H1 (cell line): Measurements from ENCODE around the gene GRP. TPM values are rescaled to one million over a fixed set of nuclear protein-coding genes. Genes with fewer than 3 reads are reported as not detected.

ENCODE experiments used
- CTCF ChIA-PET: fragments of 300-600 bp; sonication (Branson Sonifier 250); formaldehyde crosslinking; loops from one replicate; lab custom pipeline; 2021; ENCODE audit not compliant: partially characterized antibody; lab: Charles Lee
- POLR2A ChIA-PET: fragments of 300-600 bp; sonication (Branson Sonifier 250); formaldehyde crosslinking; loops from one replicate; lab custom pipeline; 2021; ENCODE audit warnings: inconsistent platforms; ENCODE audit not compliant: partially characterized antibody; lab: Charles Lee
- DNase-seq, 2 experiments: peaks; one replicate each; pipeline versions ENCODE4 v3.0.0 to v3.0.0-alpha.2; 2010 to 2022; ENCODE audit warnings: low spot score in 2 of 2, low read depth in 1 of 2, mixed read lengths in 1 of 2
- FAIRE-seq: peaks from 2 replicates; lab custom pipeline; 2011; peaks lifted over from hg19 to GRCh38; lab: Jason Lieb, UNC
- H2AFZ ChIP-seq: 2 replicates; pipeline ENCODE4 v1.8.1; 2012; ENCODE audit warnings: low read length, inconsistent platforms
- H2AK5ac ChIP-seq: 2 replicates; pipeline ENCODE4 v1.6.1; 2013; ENCODE audit warnings: low read depth, low read length
- H2BK120ac ChIP-seq: replicated peaks from 2 replicates; pipeline ENCODE3; 2013; ENCODE audit warnings: low read depth, low read length, inconsistent platforms
- H2BK12ac ChIP-seq: 2 replicates; pipeline ENCODE4 v1.6.1; 2013; ENCODE audit warnings: low read depth, low read length
- H2BK15ac ChIP-seq: 2 replicates; pipeline ENCODE4 v1.6.1; 2013; ENCODE audit warnings: low read length
- H2BK20ac ChIP-seq: 2 replicates; pipeline ENCODE4 v1.6.1; 2013; ENCODE audit warnings: low read length
- H2BK5ac ChIP-seq: 2 replicates; pipeline ENCODE4 v1.6.1; 2013; ENCODE audit warnings: low read depth, low read length
- H3K14ac ChIP-seq: 2 replicates; pipeline ENCODE4 v1.6.1; 2013; ENCODE audit warnings: inconsistent platforms; ENCODE audit not compliant: insufficient read length
- H3K18ac ChIP-seq: 2 replicates; pipeline ENCODE4 v1.6.1; 2013; ENCODE audit warnings: low read length; ENCODE audit errors: extremely low read depth
- H3K23ac ChIP-seq: 2 replicates; pipeline ENCODE4 v1.6.1; 2013; ENCODE audit warnings: inconsistent platforms; ENCODE audit not compliant: insufficient read length
- H3K23me2 ChIP-seq: 2 replicates; pipeline ENCODE4 v1.6.1; 2013; ENCODE audit warnings: low read depth, low read length
- H3K27ac ChIP-seq: 2 replicates; pipeline ENCODE4 v1.6.1; 2011; ENCODE audit warnings: low read depth, low read length, inconsistent platforms
- H3K27me3 ChIP-seq, 4 experiments: replicated peaks in 1 of 4; 1 replicate in 1 of 4; 2 replicates in 3 of 4; pipeline versions ENCODE4 v1.6.1 to v1.8.1; 2011 to 2013; ENCODE audit warnings: low read length in 3 of 4, mild to moderate bottlenecking in 3 of 4, inconsistent platforms in 2 of 4, mixed read lengths in 2 of 4, moderate library complexity in 1 of 4; ENCODE audit not compliant: control insufficient read depth in 3 of 4, insufficient read depth in 3 of 4; ENCODE audit errors: extremely low read depth in 1 of 4
- H3K36me3 ChIP-seq, 4 experiments: 2 replicates each; pipeline versions ENCODE4 v1.6.1 to v1.8.1; 2011 to 2013; ENCODE audit warnings: mild to moderate bottlenecking in 4 of 4, low read length in 3 of 4, moderate library complexity in 2 of 4, control low read depth in 1 of 4, inconsistent platforms in 1 of 4; ENCODE audit not compliant: insufficient read depth in 4 of 4, control insufficient read depth in 2 of 4
- H3K4ac ChIP-seq: replicated peaks from 2 replicates; pipeline ENCODE3; 2013; ENCODE audit warnings: low read length, low read depth, mixed read lengths, inconsistent platforms; ENCODE audit not compliant: insufficient read length
- H3K4me1 ChIP-seq, 4 experiments: replicated peaks in 1 of 4; 1 replicate in 1 of 4; 2 replicates in 3 of 4; pipeline versions ENCODE4 v1.6.1 to v1.8.1; 2011 to 2013; ENCODE audit warnings: low read length in 3 of 4, inconsistent platforms in 2 of 4, mixed read lengths in 1 of 4; ENCODE audit not compliant: insufficient read depth in 4 of 4, control insufficient read depth in 3 of 4
- H3K4me2 ChIP-seq, 2 experiments: 2 replicates each; pipeline versions ENCODE4 v1.6.1 to v1.8.1; 2011 to 2013; ENCODE audit warnings: low read depth in 2 of 2, low read length in 2 of 2, control low read depth in 1 of 2, inconsistent platforms in 1 of 2, mild to moderate bottlenecking in 1 of 2; ENCODE audit not compliant: insufficient read depth in 1 of 2
- H3K4me3 ChIP-seq, 4 experiments: fragments of 200-600, 300-600 bp in 1 of 4; sonication (generic), shearing (Covaris generic), sonication (Bioruptor Twin) in 1 of 4; 2 replicates each; pipeline versions ENCODE4 v1.5.1 to v1.8.1; 2011 to 2016; ENCODE audit warnings: low read length in 4 of 4, low read depth in 3 of 4, control low read depth in 2 of 4, inconsistent platforms in 2 of 4, mild to moderate bottlenecking in 2 of 4, mixed read lengths in 1 of 4, moderate library complexity in 1 of 4; ENCODE audit not compliant: insufficient read depth in 2 of 4; ENCODE audit errors: extremely low read depth in 1 of 4
- H3K56ac ChIP-seq: replicated peaks from 2 replicates; pipeline ENCODE3; 2013; ENCODE audit warnings: low read depth, mild to moderate bottlenecking, mixed read lengths, low read length, inconsistent platforms; ENCODE audit not compliant: insufficient read length
- H3K79me1 ChIP-seq: 2 replicates; pipeline ENCODE4 v1.6.1; 2013; ENCODE audit warnings: low read depth, low read length, control low read depth
- H3K79me2 ChIP-seq, 2 experiments: 2 replicates each; pipeline versions ENCODE4 v1.6.1 to v1.8.1; 2012 to 2013; ENCODE audit warnings: low read length in 2 of 2, mild to moderate bottlenecking in 2 of 2, inconsistent platforms in 1 of 2; ENCODE audit not compliant: insufficient read depth in 2 of 2, control insufficient read depth in 1 of 2
- H3K9ac ChIP-seq, 4 experiments: replicated peaks in 1 of 4; 1 replicate in 1 of 4; 2 replicates in 3 of 4; pipeline versions ENCODE4 v1.6.1 to v1.8.1; 2011 to 2013; ENCODE audit warnings: low read depth in 3 of 4, low read length in 3 of 4, control low read depth in 2 of 4, mild to moderate bottlenecking in 2 of 4, moderate library complexity in 2 of 4, inconsistent platforms in 1 of 4; ENCODE audit errors: extremely low read depth in 1 of 4
- H3K9me3 ChIP-seq, 2 experiments: 2 replicates each; pipeline versions ENCODE4 v1.6.1 to v1.8.1; 2012 to 2013; ENCODE audit warnings: mild to moderate bottlenecking in 2 of 2, moderate library complexity in 2 of 2, control low read depth in 1 of 2, inconsistent platforms in 1 of 2, low read depth in 1 of 2, low read length in 1 of 2, mixed read lengths in 1 of 2; ENCODE audit not compliant: insufficient read depth in 2 of 2
- H4K20me1 ChIP-seq, 2 experiments: replicated peaks in 1 of 2; 2 replicates each; pipeline versions ENCODE3 to v1.8.1; 2011 to 2013; ENCODE audit warnings: inconsistent platforms in 2 of 2, low read length in 2 of 2, mild to moderate bottlenecking in 1 of 2; ENCODE audit not compliant: insufficient read depth in 2 of 2, control insufficient read depth in 1 of 2
- H4K5ac ChIP-seq: 2 replicates; pipeline ENCODE4 v1.6.1; 2013; ENCODE audit warnings: low read length, low read depth, mixed read lengths, inconsistent platforms; ENCODE audit not compliant: insufficient read length
- H4K8ac ChIP-seq: 2 replicates; pipeline ENCODE4 v1.8.0; 2013; ENCODE audit warnings: mild to moderate bottlenecking, moderate library complexity, low read length, inconsistent platforms; ENCODE audit not compliant: insufficient read depth; ENCODE audit errors: extremely low read depth
- H4K91ac ChIP-seq: replicated peaks from 2 replicates; pipeline ENCODE3; 2013; ENCODE audit warnings: low read length, mixed read lengths, inconsistent platforms; ENCODE audit not compliant: insufficient read length
- CBX8 ChIP-seq: fragments of 300-800, 300-1000 bp; sonication (generic); IDR thresholded peaks from 2 replicates; pipeline ENCODE4 v1.7.1; 2016; ENCODE audit warnings: low read depth, low read length, borderline replicate concordance
- CTBP2 ChIP-seq: IDR thresholded peaks from 2 replicates; pipeline ENCODE4 v1.7.0; 2011; ENCODE audit warnings: borderline replicate concordance, mild to moderate bottlenecking, moderate library complexity, mixed read lengths, low read length; ENCODE audit not compliant: insufficient read depth, insufficient read length
- EGR1 ChIP-seq: IDR thresholded peaks from 2 replicates; pipeline ENCODE4 v1.6.1; 2011; ENCODE audit warnings: low read depth, low read length, borderline replicate concordance
- KDM5A ChIP-seq: fragments of 200-600 bp; IDR thresholded peaks from 2 replicates; pipeline ENCODE4 v1.7.1; 2012; ENCODE audit warnings: mild to moderate bottlenecking, low read length, inconsistent platforms, mixed read lengths
- NRF1 ChIP-seq: IDR thresholded peaks from 2 replicates; pipeline ENCODE4 v1.6.1; 2011; ENCODE audit warnings: mild to moderate bottlenecking, low read depth, low read length, improper control_type of control experiment
- RFX5 ChIP-seq: IDR thresholded peaks from 2 replicates; pipeline ENCODE4 v1.6.1; 2011; ENCODE audit warnings: low read depth, low read length, improper control_type of control experiment, borderline replicate concordance
- RNF2 ChIP-seq: fragments of 200-900, 300-1000 bp; sonication (generic); IDR thresholded peaks from 2 replicates; pipeline ENCODE4 v1.7.1; 2016; ENCODE audit warnings: borderline replicate concordance, low read depth, mild to moderate bottlenecking, antibody characterized with exemption, low read length; ENCODE audit not compliant: poor library complexity, severe bottlenecking; ENCODE audit errors: missing control alignments
- TAF7 ChIP-seq: optimal IDR thresholded peaks from 2 replicates; pipeline ENCODE3; 2011; ENCODE audit warnings: low read depth, mild to moderate bottlenecking, inconsistent platforms, low read length, moderate library complexity, borderline replicate concordance
- WGBS, 2 experiments: shearing (Covaris generic) in 1 of 2; methylation state at CpG; one replicate each; pipeline versions ENCODE4 v1.1.6 to v1.1.7; 2013 to 2015; ENCODE audit warnings: low lambda C conversion rate in 2 of 2, mixed read lengths in 2 of 2, inconsistent platforms in 1 of 2, low coverage in 1 of 2, missing lambda C conversion rate in 1 of 2; ENCODE audit not compliant: insufficient replicate concordance in 2 of 2, insufficient coverage in 1 of 2, insufficient read length in 1 of 2; ENCODE audit errors: extremely low coverage in 1 of 2, missing lambda C conversion rate in 1 of 2; 5-methylcytosine and 5-hydroxymethylcytosine counted together
- polyA plus RNA-seq, 7 experiments: library from polyadenylated mRNA; depleted of rRNA in 3 of 7; stranded (reverse) in 5 of 7; unstranded in 2 of 7; fragments of >200 nt in 5 of 7; fragments of 200-250 nt in 2 of 7; gene quantifications; 1 replicate in 5 of 7; 2 replicates in 1 of 7; 4 replicates in 1 of 7; pipeline versions ENCODE4 v1.2.1 to v1.2.3, GENCODE V29; 2011 to 2013; ENCODE audit warnings: missing spikeins in 2 of 7, mixed read lengths in 2 of 7
- total RNA-seq: library from RNA; stranded (reverse); fragmentation: NEBNext Ultra II Directional; extraction: Animal tissue kit (Norgen Biotek cat#: 25700); gene quantifications from 2 replicates; pipeline ENCODE4 v1.2.1, GENCODE V29; 2021
- TF ChIP-seq, protein P1 (sequence below): IDR thresholded peaks from 2 replicates; pipeline ENCODE4 v1.6.1; 2012; ENCODE audit warnings: inconsistent platforms

GRP gene
- total and polyA plus RNA-seq, 2 of the 8 experiments (the other 6 are each of a cell fraction or from before 2014, with no cell fraction given) = not detected

DNA sequence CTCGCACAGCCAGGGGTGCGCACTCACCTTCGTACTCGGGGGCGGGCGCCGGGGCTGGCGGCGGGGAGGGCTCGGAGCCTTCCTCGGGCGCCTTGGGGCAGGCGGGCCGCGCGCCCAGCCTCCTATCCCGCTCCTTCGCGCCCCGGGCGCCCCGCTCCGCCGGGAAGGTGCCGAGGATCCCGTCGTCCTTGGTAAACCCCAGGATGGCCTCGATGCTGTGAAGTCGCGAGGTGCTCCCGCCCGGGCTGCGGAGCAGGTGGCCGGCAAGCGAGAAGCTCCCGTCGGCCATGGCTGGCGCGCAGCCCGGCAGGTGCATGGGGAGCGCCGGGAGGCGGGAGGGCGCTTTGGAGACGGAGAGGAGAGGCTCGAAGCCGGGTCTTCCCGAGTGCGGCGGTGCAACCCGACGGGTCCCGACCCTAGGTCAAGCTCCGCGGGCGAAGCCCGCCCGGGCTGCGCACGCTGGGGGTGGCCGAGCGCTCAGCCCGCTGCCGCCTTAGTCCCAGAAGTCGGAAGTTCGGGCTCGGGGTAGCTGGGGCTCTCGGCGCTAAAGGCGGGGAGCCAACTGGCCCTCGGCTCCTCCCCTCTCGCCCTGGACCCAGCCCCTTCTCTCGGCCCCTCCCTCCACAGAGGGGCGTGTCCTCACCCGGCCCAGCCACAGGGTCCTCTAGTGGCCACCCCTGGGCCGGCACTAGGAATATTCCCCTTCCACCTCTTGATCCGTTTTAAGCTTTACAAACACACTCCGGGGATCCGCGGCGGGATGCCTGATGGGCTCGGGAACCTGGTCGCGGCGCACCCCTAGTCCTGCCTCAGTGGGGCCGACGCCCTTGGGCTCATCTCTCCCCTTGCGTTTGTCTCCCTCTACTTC lies 53.2 kb downstream of the GRP start, which contains the start of gene RAX:
Gene RAX, minus strand, starts transcription at position 564 of the 868 bp plus-strand sequence. Its CDS starts 248 bp downstream, at position 316.
- peak within 1 kb of the TSS; percentile 42; the same call in 1 of the 2 replicates for H2AFZ ChIP-seq
- ChIA-PET POLR2A (interaction anchor here (0.9 to 2.2 kb wide), 2 partner anchors 9 to 31 kb away, joined by 4 to 10 read pairs; no protein-coding TSS in a partner anchor), CTCF (interaction anchor here (0.6 to 15.5 kb wide), 19 partner anchors 9 to 130 kb away, joined by 3 to 129 read pairs (median 4); partner anchors contain the start of gene GRP)
- no peak within 1 kb of the TSS; a peak in 1 of 7 replicates for H3K9ac ChIP-seq
- H2BK5ac ChIP-seq = no peak within 1 kb of the TSS
- no peak within 1 kb of the TSS; the same call in none of the 2 replicates for H3K18ac ChIP-seq
- H2BK20ac ChIP-seq = no peak within 1 kb of the TSS; the same call in 1 of the 2 replicates
- H3K27ac ChIP-seq = no peak within 1 kb of the TSS
- no peak within 1 kb of the TSS for H2AK5ac ChIP-seq
- H3K23ac ChIP-seq = no peak within 1 kb of the TSS
- no peaks in the 10 kb centered on the region for H3K79me2 ChIP-seq
- WGBS, 2 experiments = 2% methylated on average over 42 of the region's 88 CpGs; no CpG with 5 or more reads in 1 of the 2 experiments
- H3K23me2 ChIP-seq = peaks cover 19% of the 10 kb centered on the region; the same call in 1 of the 2 replicates
- no peaks in the 10 kb centered on the region for H3K79me1 ChIP-seq
- peak within 1 kb of the TSS; percentile 45 to 75 (median 71) for H3K4me3 ChIP-seq
- peak within 1 kb of the TSS; percentile 53 for H4K8ac ChIP-seq
- no peak within 1 kb of the TSS for H3K4ac ChIP-seq
- peak within 1 kb of the TSS; percentile 88; the same call in 1 of the 2 replicates for H2BK15ac ChIP-seq
- no peak within 1 kb of the TSS for H4K5ac ChIP-seq
- no peak within 1 kb of the TSS for H4K91ac ChIP-seq
- no peaks in the 10 kb centered on the region; a peak in 2 of 8 replicates for H3K36me3 ChIP-seq
- H4K20me1 ChIP-seq = peaks cover 12% of the 10 kb centered on the region in 2 experiments
- 0 out of 2 replicates have a peak within 1 kb of the TSS, but pooled peaks have one; percentile 50 for H2BK12ac ChIP-seq
- peaks cover 67 to 94% (median 86%) of the 10 kb centered on the region in 4 experiments for H3K27me3 ChIP-seq
- H3K56ac ChIP-seq = no peak within 1 kb of the TSS
- peaks cover 10 to 26% (median 16%) of the 10 kb centered on the region in 4 experiments for H3K4me1 ChIP-seq
- no peak within 1 kb of the TSS for H2BK120ac ChIP-seq
- H3K4me2 ChIP-seq = peak within 1 kb of the TSS; percentile 89 to 91
- H3K9me3 ChIP-seq = no peaks in the 10 kb centered on the region
- FAIRE-seq = no peak
- H3K14ac ChIP-seq = no peak within 1 kb of the TSS
- peak in 1 of 2 experiments; percentile 95 for DNase-seq
- no peak for TF ChIP-seq KDM5A
- no peak for TF ChIP-seq TAF7
- no peak for TF ChIP-seq NRF1
- TF ChIP-seq CTBP2 = peak; percentile 32
- TF ChIP-seq EGR1 = no peak
- no peak for TF ChIP-seq RFX5
- TF ChIP-seq RNF2 = peak; percentile 45
- TF ChIP-seq, protein P1, sequence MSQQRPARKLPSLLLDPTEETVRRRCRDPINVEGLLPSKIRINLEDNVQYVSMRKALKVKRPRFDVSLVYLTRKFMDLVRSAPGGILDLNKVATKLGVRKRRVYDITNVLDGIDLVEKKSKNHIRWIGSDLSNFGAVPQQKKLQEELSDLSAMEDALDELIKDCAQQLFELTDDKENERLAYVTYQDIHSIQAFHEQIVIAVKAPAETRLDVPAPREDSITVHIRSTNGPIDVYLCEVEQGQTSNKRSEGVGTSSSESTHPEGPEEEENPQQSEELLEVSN = peak; percentile 99
- TF ChIP-seq CBX8 = no peak
